GM23338 (cell line): ENCODE results near the gene TRAIP. TPM values are rescaled to one million over a fixed set of nuclear protein-coding genes. Genes with fewer than 3 reads are reported as not detected.

Source experiments
- ATAC-seq: fragments of 200-7000 bp; cut with Tn5 transposase; 3 replicates; pipeline ENCODE4 v1.9.1; 2020
- DNase-seq: peaks from one replicate; pipeline ENCODE4 v3.0.0-alpha.2; 2015; ENCODE audit warnings: low spot score
- H2AFZ ChIP-seq: fragments of 200-600 bp; sonication (generic); 2 replicates; pipeline ENCODE4 v1.8.0; 2016; ENCODE audit warnings: antibody characterized with exemption, mild to moderate bottlenecking, moderate library complexity
- H3F3A ChIP-seq: fragments of 200-600 bp; sonication (generic); replicated peaks from 2 replicates; pipeline ENCODE4 v1.8.0; 2017; ENCODE audit warnings: antibody characterized with exemption, mixed run types, low read depth
- H3K27ac ChIP-seq: fragments of 200-600 bp; sonication (generic); 2 replicates; pipeline ENCODE4 v1.6.1; 2016; ENCODE audit warnings: low read depth
- H3K27me3 ChIP-seq: fragments of 200-600 bp; sonication (generic); 2 replicates; pipeline ENCODE4 v1.8.0; 2016; ENCODE audit warnings: mild to moderate bottlenecking, mixed run types, moderate library complexity; ENCODE audit not compliant: insufficient read depth
- H3K36me3 ChIP-seq: fragments of 200-600 bp; sonication (generic); 2 replicates; pipeline ENCODE4 v1.8.0; 2016; ENCODE audit warnings: mild to moderate bottlenecking; ENCODE audit not compliant: insufficient read depth
- H3K4me1 ChIP-seq: fragments of 200-600 bp; sonication (generic); 2 replicates; pipeline ENCODE4 v1.8.0; 2016; ENCODE audit warnings: mild to moderate bottlenecking, moderate library complexity; ENCODE audit not compliant: insufficient read depth
- H3K4me2 ChIP-seq: fragments of 200-600 bp; sonication (generic); 2 replicates; pipeline ENCODE4 v1.7.1; 2017; ENCODE audit warnings: mixed run types
- H3K4me3 ChIP-seq: fragments of 200-600 bp; sonication (generic); 2 replicates; pipeline ENCODE4 v1.6.1; 2016; ENCODE audit warnings: mixed run types
- H3K79me2 ChIP-seq: fragments of 200-600 bp; sonication (generic); replicated peaks from 2 replicates; pipeline ENCODE4 v1.8.0; 2017; ENCODE audit warnings: mild to moderate bottlenecking; ENCODE audit not compliant: insufficient read depth
- H3K9me2 ChIP-seq: fragments of 200-600 bp; sonication (generic); 2 replicates; pipeline ENCODE4 v1.8.0; 2017; ENCODE audit not compliant: insufficient read depth
- H4K20me1 ChIP-seq: fragments of 200-600 bp; sonication (generic); replicated peaks from 2 replicates; pipeline ENCODE4 v1.8.0; 2017; ENCODE audit warnings: mild to moderate bottlenecking; ENCODE audit not compliant: insufficient read depth
- H3K27ac Mint-ChIP-seq: 2 replicates; pipeline ENCODE4 v1.8.0; 2020; ENCODE audit warnings: inconsistent platforms, mild to moderate bottlenecking, moderate library complexity, mixed read lengths
- H3K27me3 Mint-ChIP-seq: 3 replicates; pipeline ENCODE4 v1.8.0; 2022; ENCODE audit warnings: low read depth, mild to moderate bottlenecking, moderate library complexity, mixed read lengths, inconsistent platforms; ENCODE audit not compliant: insufficient read depth, poor library complexity
- H3K36me3 Mint-ChIP-seq: 3 replicates; pipeline ENCODE4 v1.8.0; 2021; ENCODE audit warnings: low read depth, mild to moderate bottlenecking, inconsistent platforms, moderate library complexity, mixed read lengths
- H3K4me1 Mint-ChIP-seq: 3 replicates; pipeline ENCODE4 v1.8.0; 2020; ENCODE audit warnings: mild to moderate bottlenecking, inconsistent platforms, mixed read lengths
- H3K4me3 Mint-ChIP-seq: 3 replicates; pipeline ENCODE4 v1.8.0; 2021; ENCODE audit warnings: moderate library complexity, mild to moderate bottlenecking, inconsistent platforms, mixed read lengths
- H3K9me3 Mint-ChIP-seq: 3 replicates; pipeline ENCODE4 v1.8.0; 2020; ENCODE audit warnings: moderate library complexity, mild to moderate bottlenecking, inconsistent platforms, mixed read lengths
- CREB1 ChIP-seq: fragments of 250-450 bp; sonication (Bioruptor Pico); IDR thresholded peaks from 2 replicates; pipeline ENCODE4 v1.5.0; 2020; ENCODE audit warnings: low read depth, mild to moderate bottlenecking, moderate library complexity
- CTCF ChIP-seq, 2 experiments: fragments of 200-600 bp in 1 of 2; sonication (generic) in 1 of 2; conservative IDR thresholded peaks; 2 replicates each; pipeline versions ENCODE4 v1.5.1 to v1.6.1; 2016 to 2017; ENCODE audit warnings: antibody characterized with exemption in 2 of 2, low read depth in 2 of 2, mild to moderate bottlenecking in 2 of 2, moderate library complexity in 1 of 2
- ETS1 ChIP-seq: IDR thresholded peaks from 2 replicates; pipeline ENCODE4 v1.6.1; 2016; ENCODE audit warnings: antibody characterized with exemption
- EZH2 ChIP-seq: fragments of 200-600 bp; sonication (generic); IDR thresholded peaks from one replicate; pipeline ENCODE4 v1.8.0; 2017; ENCODE audit warnings: antibody characterized with exemption, mild to moderate bottlenecking, low read depth; ENCODE audit not compliant: unreplicated experiment
- EZH2phosphoT487 ChIP-seq: fragments of 200-600 bp; sonication (generic); IDR thresholded peaks from one replicate; pipeline ENCODE4 v1.8.1; 2018; ENCODE audit warnings: antibody characterized with exemption; ENCODE audit not compliant: unreplicated experiment
- JUNB ChIP-seq: IDR thresholded peaks from one replicate; pipeline ENCODE4 v1.6.1; 2016; ENCODE audit warnings: antibody characterized with exemption; ENCODE audit not compliant: unreplicated experiment
- NANOG ChIP-seq: IDR thresholded peaks from 2 replicates; pipeline ENCODE4 v1.6.1; 2016; ENCODE audit warnings: antibody characterized with exemption, borderline replicate concordance
- POLR2AphosphoS5 ChIP-seq: IDR thresholded peaks from 2 replicates; pipeline ENCODE4 v1.6.1; 2016; ENCODE audit warnings: antibody characterized with exemption, low read depth
- REST ChIP-seq: IDR thresholded peaks from one replicate; pipeline ENCODE4 v1.6.1; 2018; ENCODE audit warnings: antibody characterized with exemption; ENCODE audit not compliant: unreplicated experiment
- STAT1 ChIP-seq: IDR thresholded peaks from one replicate; pipeline ENCODE4 v1.6.1; 2016; ENCODE audit warnings: antibody characterized with exemption; ENCODE audit not compliant: unreplicated experiment
- ZNF114 ChIP-seq: fragments of 250-450 bp; sonication (Bioruptor Pico); IDR thresholded peaks from 2 replicates; pipeline ENCODE4 v1.5.0; 2020; ENCODE audit warnings: mild to moderate bottlenecking, moderate library complexity
- ZNF462 ChIP-seq: fragments of 250-450 bp; sonication (Bioruptor Pico); IDR thresholded peaks from 2 replicates; pipeline ENCODE4 v1.5.0; 2020; ENCODE audit warnings: mild to moderate bottlenecking, moderate library complexity
- polyA plus RNA-seq: library from polyadenylated mRNA; unstranded; fragments of >200 nt; fragmentation: Nextera tagmentation; extraction: Ambion mirVana; gene quantifications from 2 replicates; pipeline ENCODE4 v1.2.1, GENCODE V29; 2016
- total RNA-seq: library from RNA; depleted of rRNA; stranded (reverse); fragments of >200 nt; shearing (Covaris generic); gene quantifications from 2 replicates; pipeline ENCODE4 v1.2.3, GENCODE V29; 2014

The TRAIP gene
- total and polyA plus RNA-seq, 2 experiments from 2014 or later = 15.3 to 16.6 TPM

GRCh38 chr3:49873623-49874022 lies 17.3 kb upstream of the TRAIP start (continued):
- TF ChIP-seq ZNF462 (CRISPR knock-in tag) (no peak), NANOG (no peak), EZH2 (no peak), EZH2phosphoT487 (no peak), CREB1 (CRISPR knock-in tag) (no peak), POLR2AphosphoS5 (no peak), JUNB (no peak), ETS1 (no peak)

GRCh38 chr3:49872801-49873281 lies 16.5 kb upstream of the TRAIP start:
- H3K4me2 ChIP-seq = no peak overlapping the region
- H4K20me1 ChIP-seq = no peaks in the 10 kb centered on the region
- Mint-ChIP-seq H3K27me3 (peaks cover 11% of the 10 kb centered on the region), H3K4me1 (peaks cover 14% of the 10 kb centered on the region), H3K36me3 (no peaks in the 10 kb centered on the region), H3K4me3 (no peak overlapping the region), H3K9me3 (no peaks in the 10 kb centered on the region), H3K27ac (no peak overlapping the region)
- peaks cover 9% of the 10 kb centered on the region for H3K4me1 ChIP-seq
- no peak overlapping the region for H2AFZ ChIP-seq
- no peak overlapping the region for H3K4me3 ChIP-seq
- no peak for ATAC-seq
- H3K27me3 ChIP-seq = no peaks in the 10 kb centered on the region
- no peaks in the 10 kb centered on the region for H3K9me2 ChIP-seq
- H3K36me3 ChIP-seq = no peaks in the 10 kb centered on the region
- no peak overlapping the region for H3K27ac ChIP-seq
- 0 out of 2 replicates have a peak, but pooled peaks cover 10% of the 10 kb centered on the region for H3F3A ChIP-seq
- DNase-seq = no peak
- H3K79me2 ChIP-seq = peaks cover 8% of the 10 kb centered on the region
- TF ChIP-seq REST (no peak), CREB1 (CRISPR knock-in tag) (no peak), ZNF114 (no peak), CTCF (conservative IDR thresholded peaks at IDR 0.05; ENCODE audit: low read depth in 2 of 2) (no peak), STAT1 (no peak), ETS1 (no peak)
